Measurements from ENCODE around the gene RFX3. TPM values are rescaled to one million over a fixed set of nuclear protein-coding genes. Genes with fewer than 3 reads are reported as not detected.

Gene RFX3
- total and polyA plus RNA-seq, 2 donors (not counting 3 experiments of a cell fraction or from before 2014, with no cell fraction given): 4.8 to 10.5 TPM

DNA sequence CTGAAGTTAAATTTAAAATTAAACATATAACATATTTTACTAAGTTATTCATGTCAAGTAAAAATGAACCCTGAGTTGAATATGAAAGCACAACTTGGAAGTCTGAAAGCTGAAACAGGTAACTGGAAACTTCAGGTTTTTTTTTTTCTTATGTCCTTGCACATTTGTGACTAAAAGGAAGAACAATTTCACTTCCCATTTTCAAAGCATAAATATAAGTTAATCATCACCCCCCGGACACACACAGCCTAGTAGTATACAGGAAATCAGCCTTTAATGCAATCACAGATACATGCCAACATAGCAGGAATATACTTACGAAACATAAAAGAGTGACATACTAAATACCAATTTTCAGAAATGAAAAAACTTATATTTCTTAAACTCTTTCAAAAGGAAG is 225.9 kb downstream of the RFX3 start:
- no TSS peak for BruUV-seq (replicated peaks)
- Histone ChIP-seq H3K9me3 (replicated peaks; ENCODE audit: control insufficient read depth, insufficient read depth, low read length) (no peaks in the 10 kb centered on the region), H3K9ac (replicated peaks; ENCODE audit: extremely low read depth, insufficient read depth, low read length) (no peak overlapping the region), H3K27me3 (ENCODE audit: control insufficient read depth in 2 of 2, insufficient read depth in 2 of 2, low read length in 2 of 2) (no peaks in the 10 kb centered on the region), H3K4me1 (ENCODE audit: control insufficient read depth, extremely low read depth, insufficient read depth, low read length) (no peaks in the 10 kb centered on the region), H3K79me2 (ENCODE audit: control insufficient read depth, insufficient read depth, low read length) (no peaks in the 10 kb centered on the region), H3K36me3 (ENCODE audit: control insufficient read depth in 2 of 2, extremely low read depth in 1 of 2, insufficient read depth in 2 of 2, low read length in 2 of 2) (no peaks in the 10 kb centered on the region), H3K9me1 (replicated peaks; ENCODE audit: control insufficient read depth, extremely low read depth, insufficient read depth, low read length) (no peaks in the 10 kb centered on the region), H4K20me1 (replicated peaks; ENCODE audit: control insufficient read depth, extremely low read depth, insufficient read depth, low read length) (no peaks in the 10 kb centered on the region), H3K4me2 (ENCODE audit: insufficient read depth, low read length) (no peak overlapping the region), H3K27ac (ENCODE audit: insufficient read depth, low read depth, low read length) (no peak overlapping the region), H2AFZ (ENCODE audit: low read depth, low read length) (no peak overlapping the region), H3K4me3 (replicated peaks in 1 of 3; ENCODE audit: insufficient read depth in 1 of 3, low read depth in 1 of 3, low read length in 3 of 3) (no peak overlapping the region)
- dilution Hi-C loops (cut with MboI; ENCODE audit: extremely low pct_ligation_motif_present, low sequenced_read_pairs) (no loop called here), intact Hi-C loops (cut with micrococcal nuclease) (loop anchor here (10.0 kb wide), 1 partner anchor 65 kb away; no protein-coding TSS in a partner anchor)
- TF ChIP-seq POLR2AphosphoS5 (IDR thresholded peaks at IDR 0.05; ENCODE audit: insufficient read depth, low read depth, low read length) (no peak), POLR2A (IDR thresholded peaks at IDR 0.05; ENCODE audit: low read depth, low read length) (no peak), EZH2 (IDR thresholded peaks at IDR 0.05; ENCODE audit: borderline replicate concordance, low read depth, low read length, severe bottlenecking) (no peak), GATA2 (IDR thresholded peaks at IDR 0.05; ENCODE audit: insufficient read depth, insufficient read length, low read depth, low read length) (no peak), MYC (IDR thresholded peaks at IDR 0.05; ENCODE audit: low read depth, low read length) (no peak), JUN (IDR thresholded peaks at IDR 0.05; ENCODE audit: borderline replicate concordance, insufficient read depth, insufficient read length, low read depth) (no peak), FOS (IDR thresholded peaks at IDR 0.05; ENCODE audit: borderline replicate concordance, insufficient read depth, low read length) (no peak)
- TF ChIP-seq, protein P1, sequence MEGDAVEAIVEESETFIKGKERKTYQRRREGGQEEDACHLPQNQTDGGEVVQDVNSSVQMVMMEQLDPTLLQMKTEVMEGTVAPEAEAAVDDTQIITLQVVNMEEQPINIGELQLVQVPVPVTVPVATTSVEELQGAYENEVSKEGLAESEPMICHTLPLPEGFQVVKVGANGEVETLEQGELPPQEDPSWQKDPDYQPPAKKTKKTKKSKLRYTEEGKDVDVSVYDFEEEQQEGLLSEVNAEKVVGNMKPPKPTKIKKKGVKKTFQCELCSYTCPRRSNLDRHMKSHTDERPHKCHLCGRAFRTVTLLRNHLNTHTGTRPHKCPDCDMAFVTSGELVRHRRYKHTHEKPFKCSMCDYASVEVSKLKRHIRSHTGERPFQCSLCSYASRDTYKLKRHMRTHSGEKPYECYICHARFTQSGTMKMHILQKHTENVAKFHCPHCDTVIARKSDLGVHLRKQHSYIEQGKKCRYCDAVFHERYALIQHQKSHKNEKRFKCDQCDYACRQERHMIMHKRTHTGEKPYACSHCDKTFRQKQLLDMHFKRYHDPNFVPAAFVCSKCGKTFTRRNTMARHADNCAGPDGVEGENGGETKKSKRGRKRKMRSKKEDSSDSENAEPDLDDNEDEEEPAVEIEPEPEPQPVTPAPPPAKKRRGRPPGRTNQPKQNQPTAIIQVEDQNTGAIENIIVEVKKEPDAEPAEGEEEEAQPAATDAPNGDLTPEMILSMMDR (IDR thresholded peaks at IDR 0.05; ENCODE audit: extremely low read depth in 1 of 2, insufficient read depth in 1 of 2, low read depth in 1 of 2, low read length in 2 of 2): no peak
- TF ChIP-seq, protein P2, sequence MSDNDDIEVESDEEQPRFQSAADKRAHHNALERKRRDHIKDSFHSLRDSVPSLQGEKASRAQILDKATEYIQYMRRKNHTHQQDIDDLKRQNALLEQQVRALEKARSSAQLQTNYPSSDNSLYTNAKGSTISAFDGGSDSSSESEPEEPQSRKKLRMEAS (IDR thresholded peaks at IDR 0.05; ENCODE audit: insufficient read depth, insufficient read length): no peak
- POLR2A ChIA-PET: no interaction called here
- FAIRE-seq: no peak
- CTCF ChIA-PET: no interaction called here
- no peak for DNase-seq (ENCODE audit: low read depth, low spot score)
